ENCODE results near the gene MB21D2. TPM values are rescaled to one million over a fixed set of nuclear protein-coding genes. Genes with fewer than 3 reads are reported as not detected.

The MB21D2 gene
- total and polyA plus RNA-seq, 2 experiments from 2014 or later, result 8.1 to 35.9 TPM

DNA sequence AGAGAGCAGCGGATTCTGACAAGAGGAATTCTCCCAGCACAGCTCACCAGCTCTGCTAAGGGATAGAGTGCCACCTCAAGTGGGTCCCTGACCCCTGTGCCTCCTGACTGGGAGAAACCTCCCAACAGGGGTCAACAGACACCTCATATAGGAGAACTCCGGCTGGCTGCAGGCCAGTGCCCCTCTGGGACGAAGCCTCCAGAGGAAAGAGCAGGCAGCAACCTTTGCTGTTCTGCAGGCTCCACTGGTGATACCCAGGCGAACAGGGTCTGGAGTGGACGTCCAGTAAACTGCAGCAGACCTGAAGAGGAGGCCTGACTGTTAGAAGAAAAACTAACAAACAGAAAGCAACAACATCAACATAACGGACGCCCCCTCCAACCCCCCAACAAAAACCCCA lies 159.0 kb downstream of the MB21D2 start:
- Histone ChIP-seq H3K4me1 (ENCODE audit: insufficient read depth) (no peaks in the 10 kb centered on the region), H3K36me3 (ENCODE audit: insufficient read depth) (no peaks in the 10 kb centered on the region; the same call in 1 of the 2 replicates), H3F3A (replicated peaks; ENCODE audit: low read depth) (no peaks in the 10 kb centered on the region), H2AFZ (no peak overlapping the region), H3K79me2 (replicated peaks; ENCODE audit: insufficient read depth) (no peaks in the 10 kb centered on the region), H4K20me1 (replicated peaks; ENCODE audit: insufficient read depth) (no peaks in the 10 kb centered on the region), H3K27me3 (ENCODE audit: insufficient read depth) (no peaks in the 10 kb centered on the region), H3K4me3 (no peak overlapping the region), H3K4me2 (no peak overlapping the region), H3K27ac (ENCODE audit: low read depth) (no peak overlapping the region), H3K9me2 (ENCODE audit: insufficient read depth) (no peaks in the 10 kb centered on the region; the same call in 1 of the 2 replicates)
- peaks cover 18% of the 10 kb centered on the region; the same call in 2 of the 3 replicates for H3K9me3 Mint-ChIP-seq
- peaks cover 2% of the 10 kb centered on the region; the same call in 1 of the 3 replicates for H3K4me1 Mint-ChIP-seq
- H3K36me3 Mint-ChIP-seq (ENCODE audit: low read depth), result no peaks in the 10 kb centered on the region
- H3K27ac Mint-ChIP-seq, result no peak overlapping the region
- no peak overlapping the region for H3K4me3 Mint-ChIP-seq
- no peak for ATAC-seq
- no peaks in the 10 kb centered on the region for H3K27me3 Mint-ChIP-seq (ENCODE audit: insufficient read depth, low read depth, poor library complexity)
- DNase-seq (ENCODE audit: low spot score), result no peak
- no peak for TF ChIP-seq POLR2AphosphoS5 (IDR thresholded peaks at IDR 0.05; ENCODE audit: low read depth)
- TF ChIP-seq EZH2 (IDR thresholded peaks at IDR 0.05; ENCODE audit: low read depth, unreplicated experiment), result no peak
- no peak for TF ChIP-seq ZNF114 (CRISPR knock-in tag; IDR thresholded peaks at IDR 0.05)
- no peak for TF ChIP-seq JUNB (IDR thresholded peaks at IDR 0.05; ENCODE audit: unreplicated experiment)
- TF ChIP-seq CREB1 (CRISPR knock-in tag; IDR thresholded peaks at IDR 0.05; ENCODE audit: low read depth), result no peak
- TF ChIP-seq, protein P1, sequence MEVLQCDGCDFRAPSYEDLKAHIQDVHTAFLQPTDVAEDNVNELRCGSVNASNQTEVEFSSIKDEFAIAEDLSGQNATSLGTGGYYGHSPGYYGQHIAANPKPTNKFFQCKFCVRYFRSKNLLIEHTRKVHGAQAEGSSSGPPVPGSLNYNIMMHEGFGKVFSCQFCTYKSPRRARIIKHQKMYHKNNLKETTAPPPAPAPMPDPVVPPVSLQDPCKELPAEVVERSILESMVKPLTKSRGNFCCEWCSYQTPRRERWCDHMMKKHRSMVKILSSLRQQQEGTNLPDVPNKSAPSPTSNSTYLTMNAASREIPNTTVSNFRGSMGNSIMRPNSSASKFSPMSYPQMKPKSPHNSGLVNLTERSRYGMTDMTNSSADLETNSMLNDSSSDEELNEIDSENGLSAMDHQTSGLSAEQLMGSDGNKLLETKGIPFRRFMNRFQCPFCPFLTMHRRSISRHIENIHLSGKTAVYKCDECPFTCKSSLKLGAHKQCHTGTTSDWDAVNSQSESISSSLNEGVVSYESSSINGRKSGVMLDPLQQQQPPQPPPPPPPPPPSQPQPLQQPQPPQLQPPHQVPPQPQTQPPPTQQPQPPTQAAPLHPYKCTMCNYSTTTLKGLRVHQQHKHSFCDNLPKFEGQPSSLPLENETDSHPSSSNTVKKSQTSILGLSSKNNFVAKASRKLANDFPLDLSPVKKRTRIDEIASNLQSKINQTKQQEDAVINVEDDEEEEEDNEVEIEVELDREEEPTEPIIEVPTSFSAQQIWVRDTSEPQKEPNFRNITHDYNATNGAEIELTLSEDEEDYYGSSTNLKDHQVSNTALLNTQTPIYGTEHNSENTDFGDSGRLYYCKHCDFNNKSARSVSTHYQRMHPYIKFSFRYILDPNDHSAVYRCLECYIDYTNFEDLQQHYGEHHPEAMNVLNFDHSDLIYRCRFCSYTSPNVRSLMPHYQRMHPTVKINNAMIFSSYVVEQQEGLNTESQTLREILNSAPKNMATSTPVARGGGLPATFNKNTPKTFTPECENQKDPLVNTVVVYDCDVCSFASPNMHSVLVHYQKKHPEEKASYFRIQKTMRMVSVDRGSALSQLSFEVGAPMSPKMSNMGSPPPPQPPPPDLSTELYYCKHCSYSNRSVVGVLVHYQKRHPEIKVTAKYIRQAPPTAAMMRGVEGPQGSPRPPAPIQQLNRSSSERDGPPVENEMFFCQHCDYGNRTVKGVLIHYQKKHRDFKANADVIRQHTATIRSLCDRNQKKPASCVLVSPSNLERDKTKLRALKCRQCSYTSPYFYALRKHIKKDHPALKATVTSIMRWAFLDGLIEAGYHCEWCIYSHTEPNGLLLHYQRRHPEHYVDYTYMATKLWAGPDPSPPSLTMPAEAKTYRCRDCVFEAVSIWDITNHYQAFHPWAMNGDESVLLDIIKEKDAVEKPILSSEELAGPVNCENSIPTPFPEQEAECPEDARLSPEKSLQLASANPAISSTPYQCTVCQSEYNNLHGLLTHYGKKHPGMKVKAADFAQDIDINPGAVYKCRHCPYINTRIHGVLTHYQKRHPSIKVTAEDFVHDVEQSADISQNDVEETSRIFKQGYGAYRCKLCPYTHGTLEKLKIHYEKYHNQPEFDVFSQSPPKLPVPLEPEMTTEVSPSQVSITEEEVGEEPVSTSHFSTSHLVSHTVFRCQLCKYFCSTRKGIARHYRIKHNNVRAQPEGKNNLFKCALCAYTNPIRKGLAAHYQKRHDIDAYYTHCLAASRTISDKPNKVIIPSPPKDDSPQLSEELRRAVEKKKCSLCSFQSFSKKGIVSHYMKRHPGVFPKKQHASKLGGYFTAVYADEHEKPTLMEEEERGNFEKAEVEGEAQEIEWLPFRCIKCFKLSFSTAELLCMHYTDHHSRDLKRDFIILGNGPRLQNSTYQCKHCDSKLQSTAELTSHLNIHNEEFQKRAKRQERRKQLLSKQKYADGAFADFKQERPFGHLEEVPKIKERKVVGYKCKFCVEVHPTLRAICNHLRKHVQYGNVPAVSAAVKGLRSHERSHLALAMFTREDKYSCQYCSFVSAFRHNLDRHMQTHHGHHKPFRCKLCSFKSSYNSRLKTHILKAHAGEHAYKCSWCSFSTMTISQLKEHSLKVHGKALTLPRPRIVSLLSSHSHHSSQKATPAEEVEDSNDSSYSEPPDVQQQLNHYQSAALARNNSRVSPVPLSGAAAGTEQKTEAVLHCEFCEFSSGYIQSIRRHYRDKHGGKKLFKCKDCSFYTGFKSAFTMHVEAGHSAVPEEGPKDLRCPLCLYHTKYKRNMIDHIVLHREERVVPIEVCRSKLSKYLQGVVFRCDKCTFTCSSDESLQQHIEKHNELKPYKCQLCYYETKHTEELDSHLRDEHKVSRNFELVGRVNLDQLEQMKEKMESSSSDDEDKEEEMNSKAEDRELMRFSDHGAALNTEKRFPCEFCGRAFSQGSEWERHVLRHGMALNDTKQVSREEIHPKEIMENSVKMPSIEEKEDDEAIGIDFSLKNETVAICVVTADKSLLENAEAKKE (CRISPR knock-in tag; IDR thresholded peaks at IDR 0.05), result no peak
- TF ChIP-seq ZNF331 (CRISPR knock-in tag; IDR thresholded peaks at IDR 0.05; ENCODE audit: low read depth), result no peak
- TF ChIP-seq STAT1 (IDR thresholded peaks at IDR 0.05; ENCODE audit: unreplicated experiment), result no peak
- TF ChIP-seq EZH2phosphoT487 (IDR thresholded peaks at IDR 0.05; ENCODE audit: unreplicated experiment), result no peak
- TF ChIP-seq, protein P2, sequence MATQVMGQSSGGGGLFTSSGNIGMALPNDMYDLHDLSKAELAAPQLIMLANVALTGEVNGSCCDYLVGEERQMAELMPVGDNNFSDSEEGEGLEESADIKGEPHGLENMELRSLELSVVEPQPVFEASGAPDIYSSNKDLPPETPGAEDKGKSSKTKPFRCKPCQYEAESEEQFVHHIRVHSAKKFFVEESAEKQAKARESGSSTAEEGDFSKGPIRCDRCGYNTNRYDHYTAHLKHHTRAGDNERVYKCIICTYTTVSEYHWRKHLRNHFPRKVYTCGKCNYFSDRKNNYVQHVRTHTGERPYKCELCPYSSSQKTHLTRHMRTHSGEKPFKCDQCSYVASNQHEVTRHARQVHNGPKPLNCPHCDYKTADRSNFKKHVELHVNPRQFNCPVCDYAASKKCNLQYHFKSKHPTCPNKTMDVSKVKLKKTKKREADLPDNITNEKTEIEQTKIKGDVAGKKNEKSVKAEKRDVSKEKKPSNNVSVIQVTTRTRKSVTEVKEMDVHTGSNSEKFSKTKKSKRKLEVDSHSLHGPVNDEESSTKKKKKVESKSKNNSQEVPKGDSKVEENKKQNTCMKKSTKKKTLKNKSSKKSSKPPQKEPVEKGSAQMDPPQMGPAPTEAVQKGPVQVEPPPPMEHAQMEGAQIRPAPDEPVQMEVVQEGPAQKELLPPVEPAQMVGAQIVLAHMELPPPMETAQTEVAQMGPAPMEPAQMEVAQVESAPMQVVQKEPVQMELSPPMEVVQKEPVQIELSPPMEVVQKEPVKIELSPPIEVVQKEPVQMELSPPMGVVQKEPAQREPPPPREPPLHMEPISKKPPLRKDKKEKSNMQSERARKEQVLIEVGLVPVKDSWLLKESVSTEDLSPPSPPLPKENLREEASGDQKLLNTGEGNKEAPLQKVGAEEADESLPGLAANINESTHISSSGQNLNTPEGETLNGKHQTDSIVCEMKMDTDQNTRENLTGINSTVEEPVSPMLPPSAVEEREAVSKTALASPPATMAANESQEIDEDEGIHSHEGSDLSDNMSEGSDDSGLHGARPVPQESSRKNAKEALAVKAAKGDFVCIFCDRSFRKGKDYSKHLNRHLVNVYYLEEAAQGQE (IDR thresholded peaks at IDR 0.05; ENCODE audit: unreplicated experiment), result no peak
- no peak for TF ChIP-seq NANOG (IDR thresholded peaks at IDR 0.05; ENCODE audit: borderline replicate concordance)
- TF ChIP-seq, protein P3, sequence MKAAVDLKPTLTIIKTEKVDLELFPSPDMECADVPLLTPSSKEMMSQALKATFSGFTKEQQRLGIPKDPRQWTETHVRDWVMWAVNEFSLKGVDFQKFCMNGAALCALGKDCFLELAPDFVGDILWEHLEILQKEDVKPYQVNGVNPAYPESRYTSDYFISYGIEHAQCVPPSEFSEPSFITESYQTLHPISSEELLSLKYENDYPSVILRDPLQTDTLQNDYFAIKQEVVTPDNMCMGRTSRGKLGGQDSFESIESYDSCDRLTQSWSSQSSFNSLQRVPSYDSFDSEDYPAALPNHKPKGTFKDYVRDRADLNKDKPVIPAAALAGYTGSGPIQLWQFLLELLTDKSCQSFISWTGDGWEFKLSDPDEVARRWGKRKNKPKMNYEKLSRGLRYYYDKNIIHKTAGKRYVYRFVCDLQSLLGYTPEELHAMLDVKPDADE (IDR thresholded peaks at IDR 0.05), result no peak

Measured in GM23338 (cell line).